NCI-H2196 (cell line): ENCODE data around the gene NUS1.
"Not testable (repeated sequence)": the region's sequence is repeated elsewhere in the genome, so short reads cannot be mapped to it uniquely, and the experiment has no call there.

Source experiments
- DNase-seq: peaks from one replicate; lab custom pipeline; 2025; ENCODE audit not compliant: unreplicated experiment; lab: John Stamatoyannopoulos, UW

Gene NUS1

DNA sequence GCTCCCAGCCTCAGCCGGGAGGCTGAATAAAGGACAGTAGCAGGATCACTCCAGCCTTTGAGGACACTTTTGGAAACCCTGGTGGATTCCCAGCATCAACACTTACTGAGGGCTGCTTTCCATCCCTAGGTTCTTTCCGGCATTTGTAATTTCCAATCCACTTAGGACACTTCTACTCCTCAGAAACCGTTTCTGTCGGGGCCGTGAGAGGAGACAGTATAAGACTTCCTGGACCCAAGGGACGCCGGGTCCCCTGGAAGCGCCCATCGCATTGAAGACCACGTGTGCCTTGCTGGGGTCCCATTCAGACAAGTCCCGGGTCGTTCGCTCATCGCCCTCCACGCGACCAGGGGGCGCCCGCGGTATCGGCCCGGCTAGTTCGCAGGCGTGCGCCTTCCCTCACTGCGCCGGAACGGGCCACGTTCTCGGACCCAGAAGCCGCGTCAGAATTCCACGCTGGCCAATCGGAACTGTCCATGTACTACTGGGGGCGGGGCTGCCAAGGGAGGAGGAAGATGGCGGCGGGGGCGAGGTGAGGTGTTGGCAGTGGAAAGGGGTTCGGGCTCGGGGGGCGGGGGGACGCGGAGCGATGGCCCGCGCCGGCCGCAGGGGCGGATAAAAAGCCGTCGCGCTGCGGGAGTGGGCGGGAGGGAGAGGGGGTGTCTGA lies at the start of gene NUS1:
TSS of gene NUS1 (plus strand) at position 479 of the 667 bp plus-strand sequence. CDS start 202 bp downstream, outside the sequence.
- DNase-seq, result peak; percentile 97

DNA sequence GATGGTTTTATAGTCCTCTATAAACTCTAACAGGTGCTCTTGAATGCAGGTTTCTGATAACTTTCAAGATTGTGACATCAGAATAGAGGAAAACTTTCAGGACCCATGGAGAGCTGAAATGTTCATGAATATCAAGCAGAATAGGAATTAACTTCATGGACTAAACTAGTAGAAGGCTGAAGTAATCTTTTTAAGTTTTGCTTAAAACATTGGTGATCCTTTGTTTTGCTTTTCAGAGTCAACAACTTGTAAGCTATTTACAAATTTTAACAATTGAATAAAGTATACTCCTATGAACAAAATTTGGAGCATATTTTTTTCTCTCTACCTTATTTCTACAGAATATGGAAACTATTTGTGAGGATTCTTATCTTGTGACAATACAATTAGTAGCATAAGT lies 47.7 kb upstream of the NUS1 start:
- DNase-seq, result no peak

DNA sequence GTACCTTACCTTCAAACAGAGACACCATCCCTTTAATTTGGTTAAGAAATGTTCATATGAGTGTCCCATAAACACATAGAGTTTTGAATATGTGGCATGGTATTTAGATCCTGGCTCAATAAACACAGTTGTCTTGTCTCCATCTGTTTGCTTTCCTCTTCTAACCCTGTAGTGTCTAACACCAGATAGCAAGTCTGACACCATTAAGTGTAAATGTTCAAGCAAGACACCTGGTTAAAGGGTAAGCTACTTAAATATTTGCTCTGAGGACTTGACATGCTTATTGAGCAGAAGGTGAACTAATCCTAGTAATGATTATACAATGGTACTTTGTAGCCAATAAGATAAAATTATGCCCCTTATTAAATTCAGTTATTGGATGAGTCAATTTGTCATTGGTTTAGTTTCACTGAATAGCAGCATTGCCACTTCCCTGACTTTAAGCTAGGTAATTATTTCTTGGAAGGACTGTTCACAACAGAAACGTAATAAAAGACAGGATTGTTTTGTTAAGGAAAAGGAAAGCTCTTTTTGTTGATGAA lies 46.1 kb upstream of the NUS1 start:
- no peak for DNase-seq

DNA sequence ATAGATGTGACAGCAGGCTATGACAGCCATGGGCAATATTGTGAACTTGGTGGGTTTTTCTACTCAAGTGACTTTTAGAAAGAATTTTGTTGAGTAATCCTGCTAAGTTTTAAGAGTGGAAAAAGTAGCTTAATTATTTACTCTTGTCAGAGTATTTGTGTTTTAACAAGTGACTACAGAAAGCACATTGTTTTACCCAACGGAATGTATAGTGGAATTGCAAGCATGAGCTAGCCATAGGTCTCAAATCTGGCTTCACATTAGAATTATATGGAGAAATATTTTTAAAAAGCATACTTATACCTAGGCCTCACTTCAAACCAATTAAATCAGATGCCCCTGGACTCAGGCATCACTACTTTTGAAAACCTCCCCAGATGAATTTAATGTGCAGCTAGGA lies 37.5 kb upstream of the NUS1 start:
- no peak for DNase-seq

DNA sequence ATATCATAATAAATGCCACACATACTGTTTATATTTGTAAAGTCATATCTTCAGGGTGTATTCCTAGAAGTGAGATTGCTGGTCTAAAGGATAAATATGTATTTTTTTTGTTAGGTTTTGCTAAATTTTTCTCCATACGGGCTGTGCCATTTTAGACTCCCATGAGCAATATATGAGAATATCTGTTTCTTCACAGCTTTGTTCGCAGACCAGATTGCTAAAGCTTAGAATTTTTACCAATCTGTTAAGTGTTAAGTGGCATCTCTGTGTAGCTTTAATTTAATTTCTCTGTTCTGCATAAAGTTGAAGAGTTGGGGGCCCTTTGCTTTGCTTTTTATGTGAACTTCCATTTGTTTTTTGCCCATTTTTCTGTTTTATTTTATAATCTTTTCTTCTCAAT lies 32.3 kb upstream of the NUS1 start:
- DNase-seq, result no peak

DNA sequence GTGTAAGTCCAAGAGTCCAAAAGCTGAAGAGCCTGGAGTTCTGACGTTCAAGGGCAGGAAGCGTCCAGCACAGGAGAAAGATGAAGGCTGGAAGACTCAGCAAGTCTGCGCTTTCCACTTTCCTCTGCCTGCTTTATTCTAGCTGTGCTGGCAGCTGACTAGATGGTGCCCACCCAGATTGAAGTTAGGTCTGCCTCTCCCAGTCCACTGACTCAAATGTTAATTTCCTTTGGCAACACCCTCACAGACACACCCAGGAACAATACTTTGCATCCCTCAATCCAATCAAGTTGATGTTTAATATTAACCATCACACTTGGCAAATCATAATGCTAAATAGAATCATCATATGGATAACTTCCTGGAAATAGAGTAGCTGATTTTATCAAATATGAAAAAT lies 23.3 kb upstream of the NUS1 start:
- DNase-seq, result not testable (repeated sequence)

DNA sequence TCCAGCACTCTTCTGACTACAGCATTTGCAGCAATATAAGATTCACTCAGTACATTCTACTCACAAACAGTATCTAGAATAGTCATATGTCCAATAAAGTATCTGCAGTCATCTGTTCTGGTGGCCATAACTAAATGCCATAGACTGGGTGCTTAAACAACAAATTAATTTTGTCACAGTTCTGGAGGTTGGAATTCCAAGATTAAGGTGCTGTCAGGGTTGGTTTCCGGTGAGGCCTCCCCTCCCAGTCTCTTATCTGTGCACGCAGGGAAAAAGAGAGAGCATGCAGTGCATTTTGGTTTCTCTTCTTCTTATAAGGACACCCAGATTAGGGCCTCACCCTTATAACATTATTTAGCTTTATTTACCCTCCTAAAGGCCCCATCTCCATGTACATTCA lies 21.3 kb upstream of the NUS1 start:
- no peak for DNase-seq

DNA sequence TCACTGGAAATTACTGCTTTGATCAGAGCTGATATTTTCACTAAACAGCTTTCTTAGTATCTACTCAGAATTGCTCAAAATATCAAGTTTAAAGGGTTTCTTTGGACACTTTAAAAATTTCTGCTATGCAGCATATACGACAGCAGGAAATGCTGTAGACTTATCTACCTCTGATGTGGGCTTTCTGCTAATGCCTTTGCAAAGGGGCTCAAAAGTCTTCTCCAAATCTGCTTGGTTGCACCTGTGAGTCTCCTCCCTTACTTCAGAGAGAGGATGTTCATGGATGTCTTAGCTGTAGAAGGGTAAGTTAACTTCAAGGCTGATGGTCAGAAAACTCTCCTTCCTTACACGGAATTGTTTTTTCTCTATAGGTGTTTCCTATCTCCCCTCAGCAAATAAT lies 19.9 kb upstream of the NUS1 start:
- DNase-seq, result no peak

DNA sequence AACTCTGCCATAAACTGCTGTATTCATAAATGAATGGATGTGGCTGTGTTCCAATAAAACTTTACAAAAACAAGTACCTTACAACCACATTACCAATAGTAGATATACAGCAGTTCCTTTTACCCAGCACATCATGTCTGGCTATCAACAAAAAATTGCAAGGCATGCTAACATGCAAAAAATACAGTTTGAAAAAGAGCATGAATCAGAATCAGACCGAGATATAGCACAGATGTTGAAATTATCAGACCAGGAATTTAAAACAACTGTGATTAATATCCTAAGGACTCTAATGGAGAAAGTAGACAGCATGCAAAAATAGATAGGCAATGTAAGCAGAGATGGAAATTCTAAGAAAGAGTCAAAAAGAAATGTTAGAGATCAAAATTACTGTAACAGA lies 8.4 kb upstream of the NUS1 start:
- DNase-seq, result no peak

DNA sequence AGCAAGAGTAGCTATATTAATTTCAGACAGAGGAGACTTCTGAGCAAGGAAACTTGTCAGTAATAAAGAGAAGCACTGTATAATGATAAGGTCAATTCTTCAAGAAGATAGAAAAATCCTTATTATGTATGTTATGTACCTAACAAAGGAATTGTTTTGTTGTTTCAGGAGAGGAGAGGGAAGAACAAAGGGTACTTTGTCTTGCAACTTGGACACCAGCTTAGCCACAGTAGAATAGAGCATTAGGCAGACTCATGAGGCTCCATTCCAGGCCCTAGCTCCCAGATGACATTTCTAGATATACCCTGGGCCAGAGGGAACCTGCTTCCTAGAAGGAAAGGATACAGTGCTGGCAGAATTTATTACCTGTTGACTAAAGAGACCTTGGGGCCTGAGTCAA lies 6.5 kb upstream of the NUS1 start:
- DNase-seq, result no peak

DNA sequence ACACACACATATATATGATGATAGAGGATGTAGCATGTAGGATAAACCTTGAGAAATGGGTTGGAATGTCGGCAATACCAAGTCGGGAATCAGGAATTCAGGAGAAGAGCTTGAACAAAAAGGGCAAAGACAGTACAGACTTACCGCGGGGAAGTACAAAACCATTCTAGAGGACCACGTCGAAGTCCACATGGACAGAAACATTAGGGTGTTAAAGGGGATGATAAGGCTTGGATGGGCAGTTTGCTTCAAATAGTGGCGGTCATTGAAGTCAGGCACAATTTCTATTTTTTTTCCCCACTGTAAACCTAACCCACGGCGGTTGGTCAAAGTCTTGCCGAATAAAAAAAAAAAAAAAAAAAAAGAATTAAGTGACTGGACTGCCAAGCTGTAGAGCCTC lies 766 bp upstream of the NUS1 start:
- no peak for DNase-seq

DNA sequence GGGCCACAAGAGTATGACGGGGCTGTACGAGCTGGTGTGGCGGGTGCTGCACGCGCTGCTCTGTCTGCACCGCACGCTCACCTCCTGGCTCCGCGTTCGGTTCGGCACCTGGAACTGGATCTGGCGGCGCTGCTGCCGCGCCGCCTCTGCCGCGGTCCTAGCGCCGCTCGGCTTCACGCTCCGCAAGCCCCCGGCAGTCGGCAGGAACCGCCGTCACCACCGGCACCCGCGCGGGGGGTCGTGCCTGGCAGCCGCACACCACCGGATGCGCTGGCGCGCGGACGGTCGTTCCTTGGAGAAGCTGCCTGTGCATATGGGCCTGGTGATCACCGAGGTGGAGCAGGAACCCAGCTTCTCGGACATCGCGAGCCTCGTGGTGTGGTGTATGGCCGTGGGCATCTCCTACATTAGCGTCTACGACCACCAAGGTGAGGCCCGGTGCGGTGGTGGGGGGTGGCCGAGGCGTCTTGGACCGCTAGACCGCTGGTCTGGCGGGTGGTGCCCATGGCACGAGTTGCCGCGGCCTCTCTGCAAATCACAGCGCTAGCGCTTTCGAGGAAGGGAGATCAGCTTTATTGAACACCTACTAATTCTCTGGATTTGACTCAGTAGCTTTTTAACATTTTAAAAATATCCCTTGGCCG lies 511 bp downstream of the NUS1 start:
- not testable (repeated sequence) for DNase-seq

DNA sequence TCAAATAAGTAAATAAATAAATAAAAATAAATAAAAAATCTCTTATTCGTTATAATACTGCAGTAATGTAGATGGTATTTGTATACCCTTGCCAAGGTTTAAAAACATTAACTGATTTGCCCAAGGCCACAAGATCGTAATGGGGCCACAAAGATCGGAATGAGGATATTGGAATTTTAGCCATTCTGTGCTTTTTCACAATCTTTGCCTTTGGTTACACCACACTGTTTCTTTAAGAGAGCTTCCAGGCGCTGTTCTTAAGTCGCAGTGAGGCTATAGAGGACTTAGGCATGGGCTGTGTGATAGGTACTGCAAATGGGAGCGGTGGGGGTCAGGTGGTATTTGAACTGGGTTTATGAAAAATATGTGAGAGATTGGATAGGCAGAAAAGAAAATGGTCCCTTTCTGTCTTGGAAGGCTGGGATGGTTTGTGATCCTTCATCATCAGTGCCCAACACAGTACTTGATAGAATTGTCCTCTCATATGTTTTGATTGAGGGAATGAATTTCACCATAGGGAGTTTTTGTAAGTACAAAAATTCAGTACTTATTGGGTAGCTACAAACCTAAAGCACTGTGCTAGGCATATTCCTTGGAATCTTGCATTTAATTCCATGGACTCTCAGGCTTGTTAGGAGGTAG lies 1.4 kb downstream of the NUS1 start:
- no peak for DNase-seq

DNA sequence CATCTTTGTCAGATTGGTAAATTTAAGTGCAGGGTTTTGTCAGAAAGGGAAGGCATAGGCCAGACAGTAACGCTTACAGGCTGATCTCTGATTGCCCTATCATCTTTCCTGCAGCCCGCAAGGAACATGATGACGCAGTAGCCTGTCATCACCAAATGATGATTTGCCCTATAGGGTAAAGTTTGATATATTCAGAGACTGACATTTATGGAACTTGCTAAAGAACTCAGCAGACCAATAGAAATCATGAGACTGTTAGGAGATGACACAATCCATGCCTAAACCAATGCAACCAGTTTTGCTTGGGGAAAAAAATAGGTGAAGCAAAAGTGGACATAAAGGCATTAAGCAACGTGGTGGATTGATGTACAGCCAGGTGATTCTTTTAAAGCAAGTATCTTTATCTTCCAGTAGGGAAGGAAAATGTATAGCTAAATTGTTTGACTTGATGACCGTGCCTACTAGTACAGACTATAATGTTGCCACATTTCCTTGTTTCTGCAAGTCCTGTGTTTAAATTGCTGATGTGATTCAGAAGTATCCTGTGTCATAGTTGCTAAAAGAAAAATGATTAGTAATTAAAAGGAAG lies 2.4 kb downstream of the NUS1 start:
- DNase-seq, result no peak

DNA sequence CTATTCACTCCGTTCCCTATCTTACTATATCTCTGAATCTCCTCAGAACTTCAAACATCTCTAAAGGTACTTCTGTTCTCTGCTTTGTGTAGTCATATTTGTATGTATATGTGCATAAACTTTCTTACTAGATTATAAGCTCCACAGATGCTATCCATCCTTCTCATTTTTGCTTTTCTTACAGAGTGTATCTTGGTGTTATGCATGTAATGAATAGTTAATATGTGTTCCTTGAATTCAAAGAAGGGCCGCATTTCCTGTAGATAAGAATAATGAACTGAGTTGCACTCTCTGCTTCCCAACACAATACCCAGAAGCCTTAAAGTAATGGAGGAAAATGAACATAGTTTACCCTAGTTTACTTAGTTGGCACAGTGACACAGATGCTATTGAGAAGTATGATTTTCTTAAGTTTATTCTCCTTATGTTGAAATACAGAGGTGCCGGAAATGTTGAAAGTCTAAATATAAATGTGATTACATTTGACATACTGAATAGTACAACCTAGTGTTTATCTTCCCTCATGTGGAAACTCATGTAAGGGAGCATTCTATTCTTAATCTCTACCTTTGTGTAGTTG lies 6.0 kb downstream of the NUS1 start:
- DNase-seq, result no peak

DNA sequence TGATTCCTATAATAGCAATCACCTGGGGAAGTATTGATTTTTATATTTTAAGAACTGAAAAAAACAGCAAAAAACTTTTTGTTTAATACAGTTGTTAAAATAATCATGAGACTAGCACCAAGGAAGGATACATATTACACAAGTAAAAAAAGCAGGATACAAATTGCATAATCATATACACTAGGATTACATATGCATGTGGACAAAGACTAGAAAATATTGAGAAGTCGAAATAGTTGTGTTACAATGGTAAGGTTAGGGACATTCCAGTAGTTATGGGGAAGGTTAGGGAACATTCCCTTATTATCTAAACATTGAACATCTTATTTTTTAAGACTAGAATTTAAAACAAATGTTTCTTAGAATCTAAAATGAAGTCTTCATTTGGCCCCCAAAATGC lies 9.5 kb downstream of the NUS1 start:
- no peak for DNase-seq

DNA sequence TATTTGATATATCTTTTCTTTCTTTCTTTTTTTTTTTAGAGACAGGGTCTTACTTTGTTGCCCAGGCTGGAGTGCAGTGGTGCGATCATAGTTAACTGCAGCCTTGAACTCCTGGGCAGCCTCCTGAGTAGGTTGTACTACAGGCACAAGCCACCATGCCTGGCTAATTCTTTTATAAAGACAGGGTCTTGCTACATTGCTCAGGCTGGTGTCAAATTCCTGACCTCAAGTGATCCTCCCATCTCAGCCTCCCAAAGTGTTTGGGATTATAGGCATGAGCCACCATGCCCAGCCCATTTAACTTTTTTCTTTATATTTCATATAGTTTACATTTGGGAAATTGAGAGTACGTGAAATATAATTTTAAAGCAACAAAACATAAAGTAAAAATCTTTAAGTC lies 10.1 kb downstream of the NUS1 start:
- DNase-seq, result no peak

DNA sequence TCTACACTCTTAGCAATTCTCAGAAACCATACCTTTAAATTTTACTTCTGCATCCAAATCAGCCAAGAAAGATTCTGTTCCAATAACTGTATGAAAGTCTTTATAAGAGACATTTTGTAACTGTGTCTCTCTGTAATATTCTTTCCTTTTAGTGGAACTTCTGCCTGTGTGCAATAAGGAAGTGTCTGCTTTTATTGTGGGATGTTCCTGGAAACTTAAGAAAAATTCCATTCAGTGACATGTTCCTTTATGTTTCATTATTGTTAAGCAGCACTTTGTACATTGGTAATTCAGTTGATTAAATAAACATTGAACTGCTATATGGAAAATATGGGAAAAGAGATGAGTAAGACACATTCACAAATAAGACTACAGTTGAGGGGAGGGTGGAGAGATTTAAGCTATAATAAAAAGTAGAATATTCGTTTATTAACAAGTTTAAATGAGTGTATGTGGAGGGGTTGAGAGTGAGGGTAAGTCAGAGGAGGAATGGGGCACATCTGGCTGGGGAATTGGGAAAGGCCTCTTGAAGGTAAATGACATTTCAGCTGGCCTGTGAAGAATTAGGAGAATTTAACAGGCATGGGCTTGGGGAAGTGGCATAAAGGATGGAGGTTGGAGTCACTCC lies 11.9 kb downstream of the NUS1 start:
- no peak for DNase-seq

DNA sequence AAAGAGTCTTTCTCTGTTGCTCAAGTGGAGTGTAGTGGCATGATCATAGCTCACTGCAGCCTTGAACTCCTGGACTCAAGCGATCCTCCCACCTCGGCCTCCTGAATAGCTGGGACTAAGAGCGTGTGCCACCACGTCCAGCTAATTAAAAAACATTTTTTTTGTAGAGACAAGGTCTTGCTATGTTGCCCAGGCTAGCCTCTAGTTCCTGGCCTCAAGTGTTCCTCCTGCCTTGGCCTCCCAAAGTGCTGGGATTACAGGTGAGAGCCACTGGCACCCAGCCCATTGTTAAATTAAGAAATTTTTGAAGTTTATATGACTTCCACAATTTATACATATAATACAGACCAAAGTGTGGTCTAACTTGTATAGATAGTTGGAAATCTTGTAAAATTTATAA lies 14.3 kb downstream of the NUS1 start:
- DNase-seq, result not testable (repeated sequence)

DNA sequence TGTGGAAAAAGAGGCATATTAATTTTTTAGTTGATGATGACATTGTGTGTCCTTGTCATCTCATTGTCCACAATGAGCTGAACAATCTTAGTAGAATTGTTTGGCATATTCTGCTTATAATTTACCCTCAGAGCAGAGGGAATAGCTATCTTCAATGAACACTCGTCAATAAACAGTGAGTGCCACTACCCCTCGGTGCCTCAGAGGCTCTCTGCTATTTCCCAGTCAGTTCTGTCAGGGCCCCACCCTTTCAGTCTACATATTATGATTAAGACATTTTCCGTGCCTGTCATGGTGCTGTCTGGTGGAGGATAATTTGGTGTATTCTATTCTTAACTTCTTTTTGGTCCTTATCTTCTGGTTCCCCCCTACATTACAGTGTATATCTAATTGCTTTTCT lies 31.2 kb downstream of the NUS1 start:
- DNase-seq, result no peak

DNA sequence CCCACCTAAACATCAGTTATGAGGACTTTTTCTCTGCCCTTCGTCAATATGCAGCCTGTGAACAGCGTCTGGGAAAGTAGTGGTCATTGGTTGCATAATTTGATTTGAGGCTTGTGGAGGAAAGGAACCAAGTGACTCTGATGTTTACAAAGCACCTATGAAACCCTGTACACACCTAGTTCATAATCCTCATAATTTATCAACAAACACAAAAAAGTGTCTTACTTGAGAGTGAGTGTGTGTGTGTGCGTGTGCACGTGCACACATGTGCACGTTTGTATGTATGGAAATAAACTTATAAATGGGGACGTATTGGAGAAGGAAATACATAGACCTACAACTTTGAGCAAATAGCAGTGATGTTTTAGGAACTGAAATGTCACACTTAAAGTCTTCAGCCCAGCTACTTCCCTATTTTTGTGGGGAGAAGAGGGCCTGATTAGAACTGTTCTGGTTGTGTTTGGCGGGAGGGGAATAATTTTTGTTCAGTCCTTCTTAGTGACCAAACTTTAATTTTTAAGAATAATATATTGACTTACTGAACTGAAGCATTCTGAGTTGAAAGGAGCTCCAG lies 31.8 kb downstream of the NUS1 start:
- DNase-seq, result not testable (repeated sequence)
